Raji (cell line): ENCODE measurements around the gene KCNH6.

Experiments
- POLR2A ChIP-seq: IDR thresholded peaks from 2 replicates; pipeline ENCODE4 v1.6.1; 2011; ENCODE audit warnings: low read depth, low read length, control low read depth; ENCODE audit not compliant: insufficient read depth

Gene KCNH6

GRCh38 chr17:63480826-63481487 is 42.2 kb upstream of the KCNH6 start:
- no peak for TF ChIP-seq POLR2A

DNA sequence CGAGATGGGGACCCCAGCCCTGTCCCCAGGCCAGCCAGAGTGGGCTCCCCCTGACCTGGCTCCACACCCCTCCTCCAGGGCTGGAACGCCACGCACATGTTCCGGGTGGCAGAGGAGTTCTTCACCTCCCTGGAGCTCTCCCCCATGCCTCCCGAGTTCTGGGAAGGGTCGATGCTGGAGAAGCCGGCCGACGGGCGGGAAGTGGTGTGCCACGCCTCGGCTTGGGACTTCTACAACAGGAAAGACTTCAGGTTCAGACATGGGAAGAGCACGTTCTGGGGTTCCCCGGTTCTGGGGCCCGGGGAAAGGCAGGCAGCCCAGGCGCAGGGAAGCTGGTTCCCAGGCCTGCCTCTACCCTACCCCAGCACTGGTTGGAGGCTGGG is 41.7 kb upstream of the KCNH6 start:
- TF ChIP-seq POLR2A: no peak

GRCh38 chr17:63482509-63482908 is 40.6 kb upstream of the KCNH6 start:
- no peak for TF ChIP-seq POLR2A

GRCh38 chr17:63483038-63483437 is 40.1 kb upstream of the KCNH6 start:
- no peak for TF ChIP-seq POLR2A

GRCh38 chr17:63483655-63484575 is 39.2 kb upstream of the KCNH6 start:
- no peak for TF ChIP-seq POLR2A

- no peak for TF ChIP-seq POLR2A
Measured at GRCh38 chr17:63486317-63487013, 36.7 kb upstream of the KCNH6 start.

DNA sequence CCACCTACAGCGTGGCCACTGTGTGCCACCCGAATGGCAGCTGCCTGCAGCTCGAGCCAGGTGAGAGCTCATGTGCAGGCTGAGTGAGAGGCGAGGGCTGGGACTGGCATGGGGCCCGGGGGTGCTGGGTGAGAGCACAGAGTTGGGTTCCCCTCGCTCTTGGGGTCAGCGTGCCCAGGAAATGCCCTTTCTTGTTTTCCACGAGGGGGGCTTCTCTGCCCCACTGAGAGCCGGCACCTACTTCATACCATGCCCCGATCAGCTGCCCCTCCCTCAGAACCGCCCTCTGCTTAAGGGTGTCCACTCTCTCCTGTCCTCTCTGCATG is 36.2 kb upstream of the KCNH6 start:
- no peak for TF ChIP-seq POLR2A

DNA sequence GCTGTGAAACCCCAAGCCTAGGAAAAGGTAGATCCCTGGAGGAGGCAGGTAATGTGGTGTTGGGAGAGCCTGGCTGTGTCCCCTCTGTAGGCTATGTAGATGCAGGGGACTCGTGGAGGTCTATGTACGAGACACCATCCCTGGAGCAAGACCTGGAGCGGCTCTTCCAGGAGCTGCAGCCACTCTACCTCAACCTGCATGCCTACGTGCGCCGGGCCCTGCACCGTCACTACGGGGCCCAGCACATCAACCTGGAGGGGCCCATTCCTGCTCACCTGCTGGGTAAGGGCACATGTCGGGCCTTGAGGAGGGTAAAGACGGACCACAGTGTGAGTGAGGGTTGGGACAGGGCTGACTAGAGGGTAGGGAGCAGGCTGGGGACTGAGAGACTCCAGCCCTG is 34.3 kb upstream of the KCNH6 start:
- TF ChIP-seq POLR2A: no peak

DNA sequence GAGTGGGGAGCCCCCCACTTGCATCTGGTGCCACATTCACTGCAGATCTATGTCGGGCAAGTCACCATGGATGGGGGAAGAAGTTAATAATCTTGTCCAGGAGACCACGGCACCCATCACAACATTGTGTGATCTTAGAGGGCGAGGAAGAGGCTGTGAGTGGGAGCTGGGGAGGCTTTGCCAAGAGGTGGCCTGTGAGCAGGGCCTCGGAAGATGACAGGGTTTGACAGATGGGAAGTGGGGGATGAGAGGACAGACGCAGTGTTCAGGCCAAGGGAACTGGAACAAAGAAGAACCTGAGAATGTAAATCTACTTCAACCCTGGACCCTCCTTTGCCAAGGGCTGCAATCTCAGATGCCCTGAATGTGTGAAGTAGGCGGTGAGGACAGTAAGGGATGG is 33.9 kb upstream of the KCNH6 start:
- no peak for TF ChIP-seq POLR2A

DNA sequence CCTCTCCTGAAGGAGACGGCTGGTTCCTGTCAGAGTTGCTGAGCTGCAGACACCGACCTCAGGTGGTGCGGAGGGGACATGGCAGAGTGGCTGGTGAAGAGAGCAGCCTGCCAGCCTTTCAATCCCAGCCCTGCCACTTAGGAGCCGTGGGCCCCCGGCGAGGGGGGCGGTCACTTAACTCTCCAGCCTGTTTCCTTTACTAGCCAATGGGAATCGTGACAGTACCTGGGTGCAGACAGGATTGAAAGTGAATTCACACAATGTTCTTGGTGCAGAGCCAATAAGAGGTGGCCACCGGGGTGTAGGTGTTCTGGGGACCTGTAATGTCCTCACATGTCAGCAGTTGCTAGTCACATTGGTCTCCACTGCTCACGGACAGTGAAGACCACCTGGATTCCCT is 32.8 kb upstream of the KCNH6 start:
- no peak for TF ChIP-seq POLR2A

DNA sequence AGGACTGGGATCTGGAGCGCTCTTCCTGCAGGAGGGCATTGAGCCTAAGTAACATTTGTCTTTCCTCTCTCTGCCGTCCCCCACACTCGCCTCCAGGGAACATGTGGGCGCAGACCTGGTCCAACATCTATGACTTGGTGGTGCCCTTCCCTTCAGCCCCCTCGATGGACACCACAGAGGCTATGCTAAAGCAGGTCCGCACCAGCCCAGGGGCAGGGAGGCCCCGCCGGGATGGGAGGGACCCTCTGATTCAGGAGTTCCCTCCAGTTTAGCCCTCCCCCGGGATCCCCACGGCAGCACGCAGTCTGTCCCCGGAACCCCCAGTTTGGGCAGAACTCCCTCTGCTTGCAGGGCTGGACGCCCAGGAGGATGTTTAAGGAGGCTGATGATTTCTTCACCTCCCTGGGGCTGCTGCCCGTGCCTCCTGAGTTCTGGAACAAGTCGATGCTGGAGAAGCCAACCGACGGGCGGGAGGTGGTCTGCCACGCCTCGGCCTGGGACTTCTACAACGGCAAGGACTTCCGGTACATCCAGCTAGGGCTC is 32.2 kb upstream of the KCNH6 start:
- no peak for TF ChIP-seq POLR2A

GRCh38 chr17:63491413-63491812 is 31.7 kb upstream of the KCNH6 start:
- TF ChIP-seq POLR2A: no peak

- no peak for TF ChIP-seq POLR2A
Measured at GRCh38 chr17:63491977-63492618, 31.1 kb upstream of the KCNH6 start.

GRCh38 chr17:63492940-63493339 is 30.2 kb upstream of the KCNH6 start:
- TF ChIP-seq POLR2A: no peak

DNA sequence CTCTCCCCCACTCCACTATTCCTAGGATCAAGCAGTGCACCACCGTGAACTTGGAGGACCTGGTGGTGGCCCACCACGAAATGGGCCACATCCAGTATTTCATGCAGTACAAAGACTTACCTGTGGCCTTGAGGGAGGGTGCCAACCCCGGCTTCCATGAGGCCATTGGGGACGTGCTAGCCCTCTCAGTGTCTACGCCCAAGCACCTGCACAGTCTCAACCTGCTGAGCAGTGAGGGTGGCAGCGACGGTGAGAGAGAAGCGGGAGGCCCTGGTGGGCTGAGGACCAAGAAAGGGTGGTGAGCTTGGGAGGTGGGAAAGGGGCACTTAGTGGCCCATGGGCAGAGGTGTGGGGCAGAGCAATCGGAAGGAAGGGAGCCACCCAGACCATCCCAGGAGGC is 29.7 kb upstream of the KCNH6 start:
- TF ChIP-seq POLR2A: no peak
